DOHH2 (cell line): ENCODE measurements around the gene PTBP1.

ENCODE experiments used
- H3F3A ChIP-seq: fragments of 200-600 bp; sonication (generic), shearing (Covaris generic); 2 replicates; pipeline ENCODE4 v1.6.0; 2016; ENCODE audit warnings: antibody characterized with exemption, mild to moderate bottlenecking; ENCODE audit not compliant: control insufficient read depth, insufficient read depth
- H3K27ac ChIP-seq: fragments of 200-600 bp; sonication (generic); 2 replicates; pipeline ENCODE4 v1.5.1; 2014; ENCODE audit warnings: low read depth, mild to moderate bottlenecking, low read length, moderate library complexity
- H3K27me3 ChIP-seq: fragments of 200-600 bp; sonication (generic); 2 replicates; pipeline ENCODE4 v1.6.1; 2014; ENCODE audit warnings: mild to moderate bottlenecking, low read length, mixed read lengths; ENCODE audit not compliant: control insufficient read depth
- H3K36me3 ChIP-seq: fragments of 200-600 bp; sonication (generic); 2 replicates; pipeline ENCODE4 v1.6.1; 2014; ENCODE audit warnings: mild to moderate bottlenecking, low read length, moderate library complexity, mixed read lengths; ENCODE audit not compliant: control insufficient read depth
- H3K4me1 ChIP-seq: fragments of 200-600 bp; sonication (generic); 2 replicates; pipeline ENCODE4 v1.6.1; 2014; ENCODE audit warnings: mild to moderate bottlenecking, low read length, mixed read lengths; ENCODE audit not compliant: control insufficient read depth
- H3K4me2 ChIP-seq: fragments of 200-600 bp; sonication (generic); 2 replicates; pipeline ENCODE4 v1.6.0; 2014; ENCODE audit warnings: mild to moderate bottlenecking, low read length, moderate library complexity
- H3K4me3 ChIP-seq: fragments of 200-600 bp; sonication (generic); 2 replicates; pipeline ENCODE4 v1.5.1; 2014; ENCODE audit warnings: mild to moderate bottlenecking, low read length, mixed read lengths
- H3K79me2 ChIP-seq: fragments of 200-600 bp; sonication (generic); 2 replicates; pipeline ENCODE4 v1.6.1; 2014; ENCODE audit warnings: mild to moderate bottlenecking, low read length, mixed read lengths; ENCODE audit not compliant: control insufficient read depth
- H3K9me2 ChIP-seq: fragments of 200-600 bp; sonication (generic); replicated peaks from 2 replicates; pipeline ENCODE4 v1.6.1; 2014; ENCODE audit warnings: mild to moderate bottlenecking, low read length, mixed read lengths; ENCODE audit not compliant: control insufficient read depth
- H3K9me3 ChIP-seq: fragments of 200-600 bp; sonication (generic); 2 replicates; pipeline ENCODE4 v1.6.1; 2014; ENCODE audit warnings: antibody characterized with exemption, low read length, mixed read lengths; ENCODE audit not compliant: control insufficient read depth, insufficient read depth
- H4K20me1 ChIP-seq: fragments of 200-600 bp; sonication (generic); 2 replicates; pipeline ENCODE4 v1.6.0; 2014; ENCODE audit warnings: low read depth, mild to moderate bottlenecking, antibody characterized with exemption, low read length, moderate library complexity; ENCODE audit not compliant: control insufficient read depth, insufficient read depth
- EZH2phosphoT487 ChIP-seq: fragments of 200-600 bp; sonication (generic); IDR thresholded peaks from 2 replicates; pipeline ENCODE4 v1.6.1; 2017; ENCODE audit warnings: borderline replicate concordance, mild to moderate bottlenecking, antibody characterized with exemption, low read length, moderate library complexity, mixed read lengths
- TF ChIP-seq, protein P1 (sequence below): fragments of 200-600 bp; sonication (generic); IDR thresholded peaks from one replicate; pipeline ENCODE4 v1.5.1; 2014; ENCODE audit warnings: antibody characterized with exemption, mild to moderate bottlenecking, low read depth, low read length; ENCODE audit not compliant: poor library complexity, severe bottlenecking

PTBP1 gene

GRCh38 chr19:825897-826644 is 28.8 kb downstream of the PTBP1 start:
- H3K4me3 ChIP-seq, result no peak overlapping the region
- TF ChIP-seq, protein P1, sequence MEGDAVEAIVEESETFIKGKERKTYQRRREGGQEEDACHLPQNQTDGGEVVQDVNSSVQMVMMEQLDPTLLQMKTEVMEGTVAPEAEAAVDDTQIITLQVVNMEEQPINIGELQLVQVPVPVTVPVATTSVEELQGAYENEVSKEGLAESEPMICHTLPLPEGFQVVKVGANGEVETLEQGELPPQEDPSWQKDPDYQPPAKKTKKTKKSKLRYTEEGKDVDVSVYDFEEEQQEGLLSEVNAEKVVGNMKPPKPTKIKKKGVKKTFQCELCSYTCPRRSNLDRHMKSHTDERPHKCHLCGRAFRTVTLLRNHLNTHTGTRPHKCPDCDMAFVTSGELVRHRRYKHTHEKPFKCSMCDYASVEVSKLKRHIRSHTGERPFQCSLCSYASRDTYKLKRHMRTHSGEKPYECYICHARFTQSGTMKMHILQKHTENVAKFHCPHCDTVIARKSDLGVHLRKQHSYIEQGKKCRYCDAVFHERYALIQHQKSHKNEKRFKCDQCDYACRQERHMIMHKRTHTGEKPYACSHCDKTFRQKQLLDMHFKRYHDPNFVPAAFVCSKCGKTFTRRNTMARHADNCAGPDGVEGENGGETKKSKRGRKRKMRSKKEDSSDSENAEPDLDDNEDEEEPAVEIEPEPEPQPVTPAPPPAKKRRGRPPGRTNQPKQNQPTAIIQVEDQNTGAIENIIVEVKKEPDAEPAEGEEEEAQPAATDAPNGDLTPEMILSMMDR, result no peak
- no peak for TF ChIP-seq EZH2phosphoT487
- H3K79me2 ChIP-seq, result no peaks in the 10 kb centered on the region
- no peaks in the 10 kb centered on the region for H3K36me3 ChIP-seq
- no peak overlapping the region for H3K27ac ChIP-seq
- H3K4me2 ChIP-seq, result no peak overlapping the region
- no peaks in the 10 kb centered on the region for H3F3A ChIP-seq
- H3K27me3 ChIP-seq, result no peaks in the 10 kb centered on the region
- no peaks in the 10 kb centered on the region for H4K20me1 ChIP-seq
- no peaks in the 10 kb centered on the region for H3K4me1 ChIP-seq
- H3K9me2 ChIP-seq, result no peaks in the 10 kb centered on the region
- H3K9me3 ChIP-seq, result no peaks in the 10 kb centered on the region

- TF ChIP-seq, protein P1, result no peak
- no peak for TF ChIP-seq EZH2phosphoT487
- Histone ChIP-seq H4K20me1 (no peaks in the 10 kb centered on the region), H3K79me2 (no peaks in the 10 kb centered on the region), H3K27me3 (no peaks in the 10 kb centered on the region), H3F3A (no peaks in the 10 kb centered on the region), H3K4me1 (no peaks in the 10 kb centered on the region), H3K4me3 (no peak overlapping the region), H3K4me2 (no peak overlapping the region), H3K9me3 (no peaks in the 10 kb centered on the region), H3K27ac (no peak overlapping the region), H3K9me2 (no peaks in the 10 kb centered on the region), H3K36me3 (no peaks in the 10 kb centered on the region)
These were observed 30.1 kb downstream of the PTBP1 start for GRCh38 chr19:827314-827709.

DNA sequence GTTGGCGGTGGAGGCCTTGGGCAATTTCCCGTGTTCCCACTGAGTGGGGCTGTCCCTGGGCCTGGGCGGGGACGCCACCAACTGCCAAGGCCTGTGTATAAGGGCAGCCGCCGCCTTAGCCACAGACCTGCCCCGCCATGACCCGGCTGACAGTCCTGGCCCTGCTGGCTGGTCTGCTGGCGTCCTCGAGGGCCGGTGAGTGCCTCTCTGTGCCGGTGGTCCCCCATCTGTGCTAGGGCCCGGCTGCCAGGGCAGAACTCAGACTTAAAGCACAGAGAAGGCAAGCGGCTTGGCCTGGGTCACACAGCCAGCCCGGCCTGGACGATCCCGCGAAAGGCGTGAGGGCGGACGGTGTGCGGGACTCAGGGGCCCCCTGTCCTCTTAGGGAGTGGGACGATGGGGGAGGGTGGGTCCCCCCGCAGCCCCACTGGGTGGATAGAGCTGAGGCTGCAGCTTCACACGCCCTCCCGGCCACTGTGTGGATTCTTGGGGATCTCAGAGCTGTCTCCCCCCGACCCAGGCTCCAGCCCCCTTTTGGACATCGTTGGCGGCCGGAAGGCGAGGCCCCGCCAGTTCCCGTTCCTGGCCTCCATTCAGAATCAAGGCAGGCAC is 30.6 kb downstream of the PTBP1 start, which contains the start of gene AZU1:
TSS of gene AZU1 (plus strand) at position 128 of the 612 bp plus-strand sequence. CDS start at position 138, 10 bp downstream.
- Histone ChIP-seq H3K9me3 (no peaks in the 10 kb centered on the region), H3K79me2 (no peaks in the 10 kb centered on the region), H3K27ac (no peak within 1 kb of the TSS), H3K4me2 (no peak within 1 kb of the TSS), H3K36me3 (no peaks in the 10 kb centered on the region), H3F3A (no peaks in the 10 kb centered on the region), H3K4me1 (no peaks in the 10 kb centered on the region), H3K9me2 (no peaks in the 10 kb centered on the region), H3K4me3 (no peak within 1 kb of the TSS), H3K27me3 (no peaks in the 10 kb centered on the region), H4K20me1 (no peaks in the 10 kb centered on the region)
- TF ChIP-seq, protein P1, result no peak
- TF ChIP-seq EZH2phosphoT487, result no peak
